HG02759 (cell line): Measurements from ENCODE around the gene IL17REL.
"Not testable (repeated sequence)": the region's sequence is repeated elsewhere in the genome, so short reads cannot be mapped to it uniquely, and the experiment has no call there.

Experiments used
- ATAC-seq: cut with Tn5 transposase; IDR thresholded peaks from one replicate; pipeline ENCODE4 v1.9.1; 2021; ENCODE audit warnings: mild to moderate bottlenecking, moderate library complexity; ENCODE audit not compliant: unreplicated experiment

The IL17REL gene

DNA sequence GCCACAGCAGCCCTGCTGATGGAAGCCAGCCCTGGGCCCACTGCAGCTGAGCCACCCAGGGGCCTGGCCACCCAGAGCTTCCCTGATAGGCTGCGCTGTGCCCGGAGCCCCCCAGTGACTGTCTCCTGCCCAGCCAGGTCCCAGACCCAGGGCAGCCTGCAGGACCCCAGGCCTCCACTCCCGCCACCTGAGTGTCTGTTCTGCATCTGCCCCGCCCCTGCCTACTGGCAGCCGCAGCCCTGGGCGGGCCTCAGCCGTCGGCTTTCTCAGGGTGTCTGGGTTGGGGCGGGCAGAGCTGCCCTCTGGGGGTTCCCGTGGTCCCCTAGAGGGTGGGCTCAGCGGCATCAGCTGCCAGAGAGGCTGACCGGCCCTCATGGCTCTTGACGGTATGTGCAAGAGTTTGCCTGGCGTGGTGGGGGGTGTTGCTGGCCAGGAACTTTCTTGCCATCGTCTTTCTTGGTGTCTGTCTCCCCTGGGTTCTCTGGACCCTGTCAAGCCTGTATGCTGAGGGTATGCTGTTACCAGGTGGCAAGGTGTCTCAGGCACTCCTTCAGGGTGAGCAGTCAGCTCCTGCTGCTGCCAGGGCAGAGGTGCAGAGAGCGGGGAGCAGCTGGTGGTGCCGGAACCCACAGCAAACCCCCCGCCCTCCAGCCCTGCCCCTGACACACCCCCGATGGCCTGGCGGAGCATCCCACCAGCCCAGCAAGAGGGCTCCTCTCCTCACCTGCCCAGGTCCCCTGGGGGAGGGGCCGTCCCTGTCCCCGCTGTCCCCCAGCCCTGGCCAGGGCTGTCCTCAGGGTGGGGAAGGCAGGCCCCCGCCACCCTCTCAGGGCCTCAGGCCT lies 64.2 kb downstream of the IL17REL start:
- ATAC-seq = no peak

DNA sequence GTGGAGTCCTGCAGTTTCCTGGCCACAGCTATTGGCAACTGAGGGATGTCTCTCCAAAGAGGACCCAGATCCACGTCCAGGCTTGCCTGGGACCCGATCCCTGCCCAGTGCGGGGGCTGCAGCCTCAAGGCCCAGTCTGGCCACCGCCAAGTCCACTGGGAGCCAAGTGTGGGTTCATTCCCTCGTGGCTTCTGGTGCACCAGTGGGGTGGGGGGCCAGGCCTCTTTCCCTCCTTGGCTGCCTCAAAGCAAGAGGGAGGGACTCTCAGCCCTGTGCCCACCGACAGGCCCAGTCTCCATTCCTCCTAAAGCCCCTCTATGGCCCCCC lies 65.3 kb downstream of the IL17REL start:
- no peak for ATAC-seq

DNA sequence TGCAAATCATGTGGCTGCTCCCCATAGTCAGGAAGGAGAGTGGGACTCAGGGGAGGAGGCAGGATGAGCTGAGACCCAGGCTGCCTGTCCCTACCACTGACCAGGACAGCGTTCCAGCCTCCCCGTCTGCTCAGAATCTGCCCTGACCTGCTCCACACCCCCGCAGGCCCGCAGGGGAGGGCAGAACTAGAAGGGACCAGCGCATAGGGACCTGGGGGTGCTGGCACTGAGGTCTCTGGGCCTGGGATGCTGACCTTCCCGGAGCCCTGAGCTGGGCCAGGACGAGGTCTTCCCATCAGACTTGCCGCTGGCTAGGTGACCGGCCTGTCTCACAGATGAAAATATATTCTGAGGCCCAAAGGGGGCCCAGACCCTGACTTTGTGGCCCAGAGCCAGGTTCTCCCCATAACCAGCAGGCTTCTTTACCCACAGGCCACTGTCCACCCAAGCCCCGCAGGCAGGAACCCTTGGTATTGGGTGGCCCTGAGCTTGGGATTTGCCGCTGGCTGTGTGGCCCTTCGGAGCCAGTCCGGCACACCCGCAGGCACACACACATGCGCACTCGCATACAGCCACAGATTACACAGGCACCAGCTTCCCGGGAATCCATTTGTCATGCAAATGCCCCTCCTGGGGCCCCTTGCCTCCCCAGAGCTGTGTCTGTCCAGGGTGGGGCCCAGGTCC lies 65.8 kb downstream of the IL17REL start:
- no peak for ATAC-seq

DNA sequence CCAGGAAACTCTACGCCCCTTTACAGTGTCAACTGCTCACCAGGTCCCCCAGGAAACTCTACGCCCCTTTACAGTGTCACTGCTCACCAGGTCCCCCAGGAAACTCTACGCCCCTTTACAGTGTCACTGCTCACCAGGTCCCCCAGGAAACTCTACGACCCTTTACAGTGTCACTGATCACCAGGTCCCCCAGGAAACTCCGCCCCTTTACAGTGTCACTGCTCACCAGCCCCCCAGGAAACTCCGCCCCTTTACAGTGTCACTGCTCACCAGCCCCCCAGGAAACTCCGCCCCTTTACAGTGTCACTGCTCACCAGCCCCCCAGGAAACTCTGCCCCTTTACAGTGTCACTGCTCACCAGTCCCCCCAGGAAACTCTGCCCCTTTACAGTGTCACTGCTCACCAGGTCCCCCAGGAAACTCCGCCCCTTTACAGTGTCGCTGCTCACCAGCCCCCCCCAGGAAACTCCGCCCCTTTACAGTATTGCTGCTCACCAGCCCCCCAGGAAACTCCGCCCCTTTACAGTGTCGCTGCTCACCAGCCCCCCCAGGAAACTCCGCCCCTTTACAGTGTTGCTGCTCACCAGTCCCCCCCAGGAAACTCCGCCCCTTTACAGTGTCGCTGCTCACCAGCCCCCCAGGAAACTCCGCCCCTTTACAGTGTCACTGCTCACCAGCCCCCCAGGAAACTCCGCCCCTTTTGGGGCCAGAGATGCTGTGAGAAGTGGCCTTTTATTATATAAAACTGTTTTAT lies 67.3 kb downstream of the IL17REL start:
- not testable (repeated sequence) for ATAC-seq
